Activated T-cell treated with anti-CD3 and anti-CD28 coated beads for 4 hours (primary cell): Measurements from ENCODE around the gene APEX2.
"Not testable (repeated sequence)": the region's sequence is repeated elsewhere in the genome, so short reads cannot be mapped to it uniquely, and the experiment has no call there.

ENCODE experiments used
- DNase-seq: peaks from one replicate; pipeline ENCODE4 v3.0.0-alpha.2; 2020

The APEX2 gene

GRCh38 chrX:55014897-55015299 lies 14.7 kb downstream of the APEX2 start:
- DNase-seq = no peak

GRCh38 chrX:55026143-55026542 lies 26.0 kb downstream of the APEX2 start:
- no peak for DNase-seq

GRCh38 chrX:55026840-55027239 lies 26.7 kb downstream of the APEX2 start:
- no peak for DNase-seq

- no peak for DNase-seq
Measured at GRCh38 chrX:55028040-55028439, 27.9 kb downstream of the APEX2 start.

- no peak for DNase-seq
Measured at GRCh38 chrX:55028611-55029010, 28.4 kb downstream of the APEX2 start.

- DNase-seq = no peak
Measured at GRCh38 chrX:55029291-55029690, 29.1 kb downstream of the APEX2 start.

- no peak for DNase-seq
Measured at GRCh38 chrX:55030271-55031205, 30.4 kb downstream of the APEX2 start, which contains the start of gene ALAS2. ALAS2 (minus strand) TSS chrX:55030977; CDS start chrX:55026000, 4,977 bp downstream.

- no peak for DNase-seq
Measured at GRCh38 chrX:55033429-55033828, 33.3 kb downstream of the APEX2 start.

- no peak for DNase-seq
Measured at GRCh38 chrX:55039471-55039870, 39.3 kb downstream of the APEX2 start.

GRCh38 chrX:55041514-55041913 lies 41.4 kb downstream of the APEX2 start:
- DNase-seq = no peak

GRCh38 chrX:55050599-55050998 lies 50.4 kb downstream of the APEX2 start:
- DNase-seq = not testable (repeated sequence)

GRCh38 chrX:55056820-55057674 lies 56.9 kb downstream of the APEX2 start:
- no peak for DNase-seq

- peak; percentile 5 for DNase-seq
Measured at GRCh38 chrX:55057675-55058249, 57.6 kb downstream of the APEX2 start.
